ENCODE measurements around the gene SORBS2.

- TF ChIP-seq, protein P1, sequence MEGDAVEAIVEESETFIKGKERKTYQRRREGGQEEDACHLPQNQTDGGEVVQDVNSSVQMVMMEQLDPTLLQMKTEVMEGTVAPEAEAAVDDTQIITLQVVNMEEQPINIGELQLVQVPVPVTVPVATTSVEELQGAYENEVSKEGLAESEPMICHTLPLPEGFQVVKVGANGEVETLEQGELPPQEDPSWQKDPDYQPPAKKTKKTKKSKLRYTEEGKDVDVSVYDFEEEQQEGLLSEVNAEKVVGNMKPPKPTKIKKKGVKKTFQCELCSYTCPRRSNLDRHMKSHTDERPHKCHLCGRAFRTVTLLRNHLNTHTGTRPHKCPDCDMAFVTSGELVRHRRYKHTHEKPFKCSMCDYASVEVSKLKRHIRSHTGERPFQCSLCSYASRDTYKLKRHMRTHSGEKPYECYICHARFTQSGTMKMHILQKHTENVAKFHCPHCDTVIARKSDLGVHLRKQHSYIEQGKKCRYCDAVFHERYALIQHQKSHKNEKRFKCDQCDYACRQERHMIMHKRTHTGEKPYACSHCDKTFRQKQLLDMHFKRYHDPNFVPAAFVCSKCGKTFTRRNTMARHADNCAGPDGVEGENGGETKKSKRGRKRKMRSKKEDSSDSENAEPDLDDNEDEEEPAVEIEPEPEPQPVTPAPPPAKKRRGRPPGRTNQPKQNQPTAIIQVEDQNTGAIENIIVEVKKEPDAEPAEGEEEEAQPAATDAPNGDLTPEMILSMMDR (conservative IDR thresholded peaks at IDR 0.05 in 1 of 2, IDR thresholded peaks at IDR 0.05 in 1 of 2; ENCODE audit: low read depth in 1 of 2, low read length in 2 of 2): no peak
- no peak for TF ChIP-seq EZH2 (IDR thresholded peaks at IDR 0.05; ENCODE audit: low read length, missing control alignments)
Measured at GRCh38 chr4:185546335-185546734, 265.7 kb downstream of the SORBS2 start.

Data from fibroblast of lung (primary cell).